Colonic mucosa (tissue), 4 donors: ENCODE data around the gene ZNF780B. TPM values are rescaled to one million over a fixed set of nuclear protein-coding genes. Genes with fewer than 3 reads are reported as not detected.

ENCODE experiments used
- DNase-seq: peaks from one replicate; pipeline ENCODE4 v3.0.0-alpha.2; 2020
- H3K27ac ChIP-seq: fragments of 200-600 bp; one replicate; pipeline ENCODE4 v1.8.0; 2021
- H3K27me3 ChIP-seq: fragments of 200-600 bp; one replicate; pipeline ENCODE4 v1.8.0; 2021
- H3K36me3 ChIP-seq: fragments of 200-600 bp; one replicate; pipeline ENCODE4 v1.8.0; 2021
- H3K4me1 ChIP-seq: fragments of 200-600 bp; one replicate; pipeline ENCODE4 v1.8.0; 2021; ENCODE audit warnings: mild to moderate bottlenecking
- H3K4me3 ChIP-seq: fragments of 200-600 bp; one replicate; pipeline ENCODE4 v1.8.0; 2021
- H3K9ac ChIP-seq, 2 donors: one replicate each; pipeline ENCODE4 v1.7.0; 2013; ENCODE audit warnings: control low read depth in 2 of 2, low read depth in 2 of 2, low read length in 2 of 2
- H3K9me3 ChIP-seq: fragments of 200-600 bp; one replicate; pipeline ENCODE4 v1.8.0; 2021
- CTCF ChIP-seq: fragments of 200-600 bp; IDR thresholded peaks from one replicate; pipeline ENCODE4 v1.8.0; 2022; ENCODE audit warnings: antibody characterized with exemption, mild to moderate bottlenecking
- intact Hi-C: fragments of 100-400 bp; cut with DNase I; formaldehyde crosslinking; loops from one replicate; pipeline ENCODE4 v1.14.1; 2022
- total RNA-seq, 2 donors: library from RNA; stranded (reverse); fragmentation: NEBNext Ultra II Directional in 1 of 2; extraction: Animal tissue kit (Norgen Biotek cat#: 25700) in 1 of 2; gene quantifications; one replicate each; pipeline ENCODE4 v1.2.1, GENCODE V29; 2021
- donor health status: healthy.
- donor health status: DM: no; HTN: no; CAD: no.
- donor health status: DM: no; HTN: no; CAD: no.

Gene ZNF780B
- total RNA-seq, 2 donors from 2014 or later, result 14.3 to 21.7 TPM

- no peak for TF ChIP-seq CTCF
- H3K36me3 ChIP-seq, result no peaks in the 10 kb centered on the region
- H3K9ac ChIP-seq, result no peak overlapping the region
- H3K9me3 ChIP-seq, result no peaks in the 10 kb centered on the region
- intact Hi-C loops, result no loop called here
- no peak overlapping the region for H3K4me3 ChIP-seq
- no peaks in the 10 kb centered on the region for H3K27me3 ChIP-seq
- no peaks in the 10 kb centered on the region for H3K4me1 ChIP-seq
- no peak for DNase-seq
- no peak overlapping the region for H3K27ac ChIP-seq
These were observed 28.9 kb upstream of the ZNF780B start for GRCh38 chr19:40084948-40085347.

- H3K36me3 ChIP-seq, result no peaks in the 10 kb centered on the region
- intact Hi-C loops, result no loop called here
- no peak overlapping the region for H3K4me3 ChIP-seq
- no peak overlapping the region for H3K9ac ChIP-seq
- H3K4me1 ChIP-seq, result no peaks in the 10 kb centered on the region
- H3K27ac ChIP-seq, result no peak overlapping the region
- TF ChIP-seq CTCF, result no peak
- DNase-seq, result no peak
- H3K9me3 ChIP-seq, result no peaks in the 10 kb centered on the region
- no peaks in the 10 kb centered on the region for H3K27me3 ChIP-seq
These were observed 25.4 kb upstream of the ZNF780B start for GRCh38 chr19:40081411-40081810.

GRCh38 chr19:40080289-40080688, 24.3 kb upstream of the ZNF780B start:
- Histone ChIP-seq H3K9ac (no peak overlapping the region), H3K4me1 (no peaks in the 10 kb centered on the region), H3K36me3 (peaks cover 7% of the 10 kb centered on the region), H3K9me3 (no peaks in the 10 kb centered on the region), H3K27ac (no peak overlapping the region), H3K4me3 (no peak overlapping the region), H3K27me3 (no peaks in the 10 kb centered on the region)
- DNase-seq, result no peak
- intact Hi-C loops, result no loop called here
- TF ChIP-seq CTCF, result no peak

GRCh38 chr19:40078377-40078776, 22.3 kb upstream of the ZNF780B start:
- Histone ChIP-seq H3K36me3 (peaks cover 13% of the 10 kb centered on the region), H3K27ac (no peak overlapping the region), H3K4me1 (no peaks in the 10 kb centered on the region), H3K9me3 (no peaks in the 10 kb centered on the region), H3K4me3 (no peak overlapping the region), H3K27me3 (no peaks in the 10 kb centered on the region), H3K9ac (no peak overlapping the region)
- intact Hi-C loops, result no loop called here
- no peak for DNase-seq
- TF ChIP-seq CTCF, result no peak

GRCh38 chr19:40070058-40070457, 14.0 kb upstream of the ZNF780B start:
- Histone ChIP-seq H3K27ac (no peak overlapping the region), H3K27me3 (no peaks in the 10 kb centered on the region), H3K9me3 (no peaks in the 10 kb centered on the region), H3K9ac (no peak overlapping the region), H3K4me3 (no peak overlapping the region), H3K4me1 (no peaks in the 10 kb centered on the region), H3K36me3 (peaks cover 4% of the 10 kb centered on the region)
- TF ChIP-seq CTCF, result no peak
- intact Hi-C loops, result no loop called here
- no peak for DNase-seq

GRCh38 chr19:40059624-40060023, 3.6 kb upstream of the ZNF780B start:
- TF ChIP-seq CTCF, result no peak
- no peak overlapping the region for H3K27ac ChIP-seq
- no peak overlapping the region for H3K9ac ChIP-seq
- H3K27me3 ChIP-seq, result no peaks in the 10 kb centered on the region
- H3K4me3 ChIP-seq, result no peak overlapping the region
- no peaks in the 10 kb centered on the region for H3K9me3 ChIP-seq
- intact Hi-C loops, result no loop called here
- H3K36me3 ChIP-seq, result no peaks in the 10 kb centered on the region
- DNase-seq, result no peak
- peaks cover 5% of the 10 kb centered on the region for H3K4me1 ChIP-seq
